Measurements from ENCODE around the gene PEX6. TPM values are rescaled to one million over a fixed set of nuclear protein-coding genes. Genes with fewer than 3 reads are reported as not detected.

Gene PEX6
- total and polyA plus RNA-seq, 2 of the 13 experiments (the other 11 are each of a cell fraction or from before 2014, with no cell fraction given), result 5.1 to 6.7 TPM

- TF ChIP-seq, protein P1, sequence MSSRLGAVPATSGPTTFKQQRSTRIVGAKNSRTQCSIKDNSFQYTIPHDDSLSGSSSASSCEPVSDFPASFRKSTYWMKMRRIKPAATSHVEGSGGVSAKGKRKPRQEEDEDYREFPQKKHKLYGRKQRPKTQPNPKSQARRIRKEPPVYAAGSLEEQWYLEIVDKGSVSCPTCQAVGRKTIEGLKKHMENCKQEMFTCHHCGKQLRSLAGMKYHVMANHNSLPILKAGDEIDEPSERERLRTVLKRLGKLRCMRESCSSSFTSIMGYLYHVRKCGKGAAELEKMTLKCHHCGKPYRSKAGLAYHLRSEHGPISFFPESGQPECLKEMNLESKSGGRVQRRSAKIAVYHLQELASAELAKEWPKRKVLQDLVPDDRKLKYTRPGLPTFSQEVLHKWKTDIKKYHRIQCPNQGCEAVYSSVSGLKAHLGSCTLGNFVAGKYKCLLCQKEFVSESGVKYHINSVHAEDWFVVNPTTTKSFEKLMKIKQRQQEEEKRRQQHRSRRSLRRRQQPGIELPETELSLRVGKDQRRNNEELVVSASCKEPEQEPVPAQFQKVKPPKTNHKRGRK (CRISPR knock-in tag; IDR thresholded peaks at IDR 0.05), result no peak; the same call in 1 of the 2 replicates
- TF ChIP-seq MAF1 (CRISPR knock-in tag; IDR thresholded peaks at IDR 0.05; ENCODE audit: borderline replicate concordance) (peak; percentile 80; the same call in 1 of the 2 replicates), ESRRA (CRISPR knock-in tag; IDR thresholded peaks at IDR 0.05; ENCODE audit: low read depth) (peak; percentile 81), ZNF136 (CRISPR knock-in tag; IDR thresholded peaks at IDR 0.05; ENCODE audit: low read depth) (peak; percentile 33; the same call in 1 of the 2 replicates), BHLHE40 (IDR thresholded peaks at IDR 0.05; ENCODE audit: low read length) (peak; percentile 93), ZNF260 (CRISPR knock-in tag; IDR thresholded peaks at IDR 0.05; ENCODE audit: borderline replicate concordance, low read depth) (no peak), ZNF34 (CRISPR knock-in tag; IDR thresholded peaks at IDR 0.05; ENCODE audit: borderline replicate concordance) (peak; percentile 95; the same call in 1 of the 2 replicates), FOXA1 (IDR thresholded peaks at IDR 0.05) (no peak), FOXA1 (CRISPR knock-in tag; IDR thresholded peaks at IDR 0.05) (peak; percentile 18; the same call in 1 of the 2 replicates), TOE1 (CRISPR knock-in tag; IDR thresholded peaks at IDR 0.05) (peak; percentile 88; the same call in 1 of the 2 replicates), TBX3 (IDR thresholded peaks at IDR 0.05; ENCODE audit: borderline replicate concordance) (no peak), HMG20B (CRISPR knock-in tag; conservative IDR thresholded peaks at IDR 0.05) (peak; percentile 41; the same call in 1 of the 2 replicates), ZNF207 (IDR thresholded peaks at IDR 0.05; ENCODE audit: borderline replicate concordance) (no peak), GATAD2A (CRISPR knock-in tag; IDR thresholded peaks at IDR 0.05) (peak; percentile 39), SAFB2 (CRISPR knock-in tag; IDR thresholded peaks at IDR 0.05; ENCODE audit: borderline replicate concordance, low read depth) (no peak; the same call in 1 of the 2 replicates), HIVEP1 (CRISPR knock-in tag; IDR thresholded peaks at IDR 0.05) (peak; percentile 95), ZNF205 (CRISPR knock-in tag; IDR thresholded peaks at IDR 0.05) (peak; percentile 85; the same call in 1 of the 2 replicates), IKZF5 (CRISPR knock-in tag; IDR thresholded peaks at IDR 0.05) (peak; percentile 97), ZFP91 (CRISPR knock-in tag; IDR thresholded peaks at IDR 0.05; ENCODE audit: borderline replicate concordance) (peak; percentile 97)
- TF ChIP-seq, protein P2, sequence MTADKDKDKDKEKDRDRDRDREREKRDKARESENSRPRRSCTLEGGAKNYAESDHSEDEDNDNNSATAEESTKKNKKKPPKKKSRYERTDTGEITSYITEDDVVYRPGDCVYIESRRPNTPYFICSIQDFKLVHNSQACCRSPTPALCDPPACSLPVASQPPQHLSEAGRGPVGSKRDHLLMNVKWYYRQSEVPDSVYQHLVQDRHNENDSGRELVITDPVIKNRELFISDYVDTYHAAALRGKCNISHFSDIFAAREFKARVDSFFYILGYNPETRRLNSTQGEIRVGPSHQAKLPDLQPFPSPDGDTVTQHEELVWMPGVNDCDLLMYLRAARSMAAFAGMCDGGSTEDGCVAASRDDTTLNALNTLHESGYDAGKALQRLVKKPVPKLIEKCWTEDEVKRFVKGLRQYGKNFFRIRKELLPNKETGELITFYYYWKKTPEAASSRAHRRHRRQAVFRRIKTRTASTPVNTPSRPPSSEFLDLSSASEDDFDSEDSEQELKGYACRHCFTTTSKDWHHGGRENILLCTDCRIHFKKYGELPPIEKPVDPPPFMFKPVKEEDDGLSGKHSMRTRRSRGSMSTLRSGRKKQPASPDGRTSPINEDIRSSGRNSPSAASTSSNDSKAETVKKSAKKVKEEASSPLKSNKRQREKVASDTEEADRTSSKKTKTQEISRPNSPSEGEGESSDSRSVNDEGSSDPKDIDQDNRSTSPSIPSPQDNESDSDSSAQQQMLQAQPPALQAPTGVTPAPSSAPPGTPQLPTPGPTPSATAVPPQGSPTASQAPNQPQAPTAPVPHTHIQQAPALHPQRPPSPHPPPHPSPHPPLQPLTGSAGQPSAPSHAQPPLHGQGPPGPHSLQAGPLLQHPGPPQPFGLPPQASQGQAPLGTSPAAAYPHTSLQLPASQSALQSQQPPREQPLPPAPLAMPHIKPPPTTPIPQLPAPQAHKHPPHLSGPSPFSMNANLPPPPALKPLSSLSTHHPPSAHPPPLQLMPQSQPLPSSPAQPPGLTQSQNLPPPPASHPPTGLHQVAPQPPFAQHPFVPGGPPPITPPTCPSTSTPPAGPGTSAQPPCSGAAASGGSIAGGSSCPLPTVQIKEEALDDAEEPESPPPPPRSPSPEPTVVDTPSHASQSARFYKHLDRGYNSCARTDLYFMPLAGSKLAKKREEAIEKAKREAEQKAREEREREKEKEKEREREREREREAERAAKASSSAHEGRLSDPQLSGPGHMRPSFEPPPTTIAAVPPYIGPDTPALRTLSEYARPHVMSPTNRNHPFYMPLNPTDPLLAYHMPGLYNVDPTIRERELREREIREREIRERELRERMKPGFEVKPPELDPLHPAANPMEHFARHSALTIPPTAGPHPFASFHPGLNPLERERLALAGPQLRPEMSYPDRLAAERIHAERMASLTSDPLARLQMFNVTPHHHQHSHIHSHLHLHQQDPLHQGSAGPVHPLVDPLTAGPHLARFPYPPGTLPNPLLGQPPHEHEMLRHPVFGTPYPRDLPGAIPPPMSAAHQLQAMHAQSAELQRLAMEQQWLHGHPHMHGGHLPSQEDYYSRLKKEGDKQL (CRISPR knock-in tag; IDR thresholded peaks at IDR 0.05; ENCODE audit: low read depth), result no peak
Measured at GRCh38 chr6:42928986-42929820, 49.8 kb downstream of the PEX6 start, which contains the start of gene CNPY3 (continued).

All from HepG2 (cell line).